ENCODE data around the gene PADI3.
A peak's percentile ranks its signal among the peaks of the same experiment; 100 is the strongest.
"Not testable (repeated sequence)": the region's sequence is repeated elsewhere in the genome, so short reads cannot be mapped to it uniquely, and the experiment has no call there.

Gene PADI3

DNA sequence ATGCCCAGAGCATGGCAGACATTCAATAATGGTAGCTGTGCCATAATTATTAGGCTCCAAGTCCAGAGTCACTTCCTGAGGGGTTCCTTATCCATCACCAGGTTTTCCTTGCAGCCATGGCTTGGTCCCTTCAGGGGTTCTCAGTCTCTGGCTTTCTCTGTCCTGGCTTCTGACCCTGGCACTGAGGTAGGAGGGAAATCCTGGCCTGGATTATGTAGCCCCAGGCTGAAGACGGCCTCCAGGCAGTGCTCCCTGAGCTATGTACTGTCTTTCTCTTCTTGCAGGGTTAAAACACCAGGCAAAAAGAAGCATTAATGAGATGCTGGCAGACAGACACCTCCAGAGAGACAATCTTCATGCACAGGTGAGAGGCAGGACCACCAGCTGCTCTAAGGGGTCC, 9.5 kb upstream of the PADI3 start:
- ChIA-PET CTCF (interaction anchor here (0.9 kb wide), 1 partner anchor 113 kb away, joined by 3 read pairs; no protein-coding TSS in a partner anchor), POLR2A (interaction anchor here (1.3 kb wide), 1 partner anchor 114 kb away, joined by 3 read pairs; no protein-coding TSS in a partner anchor)
- DNase-seq (ENCODE audit: extremely low spot score) = peak; percentile 84
- no peak for TF ChIP-seq HDGF (IDR thresholded peaks at IDR 0.05; ENCODE audit: borderline replicate concordance)

- POLR2A ChIA-PET; CTCF ChIA-PET; DNase-seq (ENCODE audit: extremely low spot score): not testable (repeated sequence)
These were observed 7.7 kb upstream of the PADI3 start for GRCh38 chr1:17241011-17241779.

GRCh38 chr1:17241780-17242074, 7.2 kb upstream of the PADI3 start:
- CTCF ChIA-PET = interaction anchor here (0.7 kb wide), 1 partner anchor 116 kb away, joined by 3 read pairs; no protein-coding TSS in a partner anchor
- DNase-seq (ENCODE audit: extremely low spot score); POLR2A ChIA-PET: not testable (repeated sequence)

GRCh38 chr1:17243274-17243673, 5.6 kb upstream of the PADI3 start:
- CTCF ChIA-PET = no interaction called here
- no peak for DNase-seq (ENCODE audit: extremely low spot score)
- POLR2A ChIA-PET = no interaction called here
- TF ChIP-seq PKNOX1 (IDR thresholded peaks at IDR 0.05) (no peak), LEF1 (IDR thresholded peaks at IDR 0.05; ENCODE audit: borderline replicate concordance) (no peak), ELF4 (IDR thresholded peaks at IDR 0.05) (no peak), FOXK2 (IDR thresholded peaks at IDR 0.05) (no peak), NFRKB (IDR thresholded peaks at IDR 0.05) (no peak), TARDBP (IDR thresholded peaks at IDR 0.05) (no peak), L3MBTL2 (conservative IDR thresholded peaks at IDR 0.05) (no peak)

- CTCF ChIA-PET = interaction anchor here (0.6 to 1.8 kb wide), 4 partner anchors 8 to 125 kb away, joined by 3 to 4 read pairs (median 4); no protein-coding TSS in a partner anchor
- TF ChIP-seq FOXM1 (IDR thresholded peaks at IDR 0.05; ENCODE audit: borderline replicate concordance) (no peak), SP1 (IDR thresholded peaks at IDR 0.05) (no peak), FOXK2 (IDR thresholded peaks at IDR 0.05) (no peak), LEF1 (IDR thresholded peaks at IDR 0.05; ENCODE audit: borderline replicate concordance) (no peak), ZNF384 (IDR thresholded peaks at IDR 0.05) (no peak), HDGF (IDR thresholded peaks at IDR 0.05; ENCODE audit: borderline replicate concordance) (no peak), CTBP1 (IDR thresholded peaks at IDR 0.05; ENCODE audit: borderline replicate concordance) (no peak)
- POLR2A ChIA-PET = interaction anchor here (0.9 to 1.3 kb wide), 2 partner anchors 12 kb away, joined by 3 to 4 read pairs; no protein-coding TSS in a partner anchor
- DNase-seq (ENCODE audit: extremely low spot score) = no peak
These were observed 3.8 kb upstream of the PADI3 start for GRCh38 chr1:17244821-17245740.

DNA sequence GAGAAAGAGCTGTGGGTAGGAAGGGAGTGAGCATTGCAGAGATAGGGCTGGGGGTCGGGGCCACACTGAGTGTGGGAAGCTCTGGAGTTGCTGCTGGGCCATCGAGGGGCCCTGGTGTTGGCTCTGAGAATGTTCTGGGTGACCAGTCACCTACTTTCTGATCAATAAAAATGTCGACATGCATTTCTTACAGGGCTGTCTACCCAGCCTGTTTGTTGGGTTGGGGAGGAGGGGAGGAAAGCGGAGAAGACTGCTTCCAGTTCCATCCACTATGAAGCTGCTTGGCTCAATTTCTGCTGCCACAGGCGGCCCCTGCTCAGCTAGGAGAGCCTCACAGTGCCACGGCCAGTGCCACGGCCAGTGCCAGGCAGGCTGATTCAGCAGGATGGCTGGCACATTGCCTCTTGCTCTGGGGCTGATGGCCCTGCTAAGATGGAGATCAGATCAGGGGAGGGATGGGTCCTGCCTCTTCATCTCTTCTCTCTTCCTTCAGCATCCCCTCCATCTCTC, 3.0 kb upstream of the PADI3 start:
- no peak for TF ChIP-seq FOXA1 (IDR thresholded peaks at IDR 0.05)
- TF ChIP-seq HDGF (IDR thresholded peaks at IDR 0.05; ENCODE audit: borderline replicate concordance) = no peak
- TF ChIP-seq PKNOX1 (IDR thresholded peaks at IDR 0.05) = no peak
- TF ChIP-seq SUZ12 (IDR thresholded peaks at IDR 0.05) = no peak
- no peak for TF ChIP-seq NFRKB (IDR thresholded peaks at IDR 0.05)
- no peak for TF ChIP-seq L3MBTL2 (conservative IDR thresholded peaks at IDR 0.05)
- TF ChIP-seq SP1 (IDR thresholded peaks at IDR 0.05) = no peak
- TF ChIP-seq TARDBP (IDR thresholded peaks at IDR 0.05) = no peak
- TF ChIP-seq FOXK2 (IDR thresholded peaks at IDR 0.05) = no peak
- TF ChIP-seq FOXM1 (IDR thresholded peaks at IDR 0.05; ENCODE audit: borderline replicate concordance) = no peak
- POLR2A ChIA-PET = interaction anchor here (1.3 kb wide), 1 partner anchor 11 kb away, joined by 3 read pairs; no protein-coding TSS in a partner anchor
- no peak for DNase-seq (ENCODE audit: extremely low spot score)
- CTCF ChIA-PET = interaction anchor here (1.1 to 1.8 kb wide), 3 partner anchors 9 to 121 kb away, joined by 3 to 4 read pairs (median 4); no protein-coding TSS in a partner anchor

- CTCF ChIA-PET = no interaction called here
- TF ChIP-seq ELF4 (IDR thresholded peaks at IDR 0.05) (no peak), FOXK2 (IDR thresholded peaks at IDR 0.05) (no peak), CTBP1 (IDR thresholded peaks at IDR 0.05; ENCODE audit: borderline replicate concordance) (no peak), PKNOX1 (IDR thresholded peaks at IDR 0.05) (no peak), SUZ12 (IDR thresholded peaks at IDR 0.05) (no peak), L3MBTL2 (conservative IDR thresholded peaks at IDR 0.05) (no peak), LEF1 (IDR thresholded peaks at IDR 0.05; ENCODE audit: borderline replicate concordance) (no peak), ARNT (IDR thresholded peaks at IDR 0.05) (no peak), HDGF (IDR thresholded peaks at IDR 0.05; ENCODE audit: borderline replicate concordance) (no peak)
- no peak for DNase-seq (ENCODE audit: extremely low spot score)
- POLR2A ChIA-PET = no interaction called here
These were observed 1.9 kb upstream of the PADI3 start for GRCh38 chr1:17246971-17247370.

Data from HEK293T (cell line).